GM21367 (cell line): ENCODE data around the gene SLC4A1AP.

Experiments
- ATAC-seq: cut with Tn5 transposase; IDR thresholded peaks from one replicate; pipeline ENCODE4 v1.9.1; 2021; ENCODE audit not compliant: unreplicated experiment

The SLC4A1AP gene

GRCh38 chr2:27702302-27702701, 38.6 kb downstream of the SLC4A1AP start:
- no peak for ATAC-seq

GRCh38 chr2:27703638-27704341, 40.1 kb downstream of the SLC4A1AP start:
- no peak for ATAC-seq

- ATAC-seq = no peak
Observed at GRCh38 chr2:27704342-27704876, 40.7 kb downstream of the SLC4A1AP start.

GRCh38 chr2:27705851-27706622, 42.3 kb downstream of the SLC4A1AP start:
- no peak for ATAC-seq

GRCh38 chr2:27707462-27708256, 44.0 kb downstream of the SLC4A1AP start:
- ATAC-seq = no peak

- ATAC-seq = no peak
Observed at GRCh38 chr2:27708257-27708654, 44.6 kb downstream of the SLC4A1AP start.

- ATAC-seq = no peak
Observed at GRCh38 chr2:27708666-27709065, 45.0 kb downstream of the SLC4A1AP start.

- ATAC-seq = no peak
Observed at GRCh38 chr2:27709326-27709725, 45.6 kb downstream of the SLC4A1AP start.

- no peak for ATAC-seq
Observed at GRCh38 chr2:27709960-27710575, 46.4 kb downstream of the SLC4A1AP start.

GRCh38 chr2:27710640-27711430, 47.1 kb downstream of the SLC4A1AP start:
- ATAC-seq = no peak

GRCh38 chr2:27711804-27712203, 48.1 kb downstream of the SLC4A1AP start:
- ATAC-seq = no peak

GRCh38 chr2:27712522-27712921, 48.8 kb downstream of the SLC4A1AP start:
- ATAC-seq = no peak

GRCh38 chr2:27713201-27713600, 49.5 kb downstream of the SLC4A1AP start:
- ATAC-seq = no peak

- ATAC-seq = no peak
Observed at GRCh38 chr2:27714053-27714452, 50.4 kb downstream of the SLC4A1AP start.

GRCh38 chr2:27714851-27715291, 51.2 kb downstream of the SLC4A1AP start:
- no peak for ATAC-seq

- ATAC-seq = no peak
Observed at GRCh38 chr2:27715318-27716210, 51.9 kb downstream of the SLC4A1AP start.

GRCh38 chr2:27716301-27717069, 52.8 kb downstream of the SLC4A1AP start:
- ATAC-seq = no peak

GRCh38 chr2:27717070-27717795, 53.5 kb downstream of the SLC4A1AP start:
- no peak for ATAC-seq
